HEK293 (cell line): ENCODE results near the gene INF2.

Source experiments
- CTCF ChIA-PET: fragments of 350-600 bp; formaldehyde crosslinking; extraction: SDS; loops from one replicate; lab custom pipeline; 2021; ENCODE audit warnings: antibody characterized with exemption; lab: Yijun Ruan, JAX
- POLR2A ChIA-PET: fragments of 300-600 bp; formaldehyde crosslinking; extraction: SDS; loops from one replicate; lab custom pipeline; 2020; ENCODE audit warnings: antibody characterized with exemption, inconsistent platforms; lab: Yijun Ruan, JAX
- H3K27ac ChIP-seq: fragments of 200-500 bp; sonication (Bioruptor generic); 2 replicates; pipeline ENCODE4 v1.5.1; 2014; ENCODE audit warnings: low read depth, low read length, control low read depth, inconsistent platforms; ENCODE audit errors: extremely low read depth
- H3K36me3 ChIP-seq, 2 experiments: fragments of 200-500 bp in 1 of 2; sonication (Bioruptor generic) in 1 of 2; 1 replicate in 1 of 2; 2 replicates in 1 of 2; pipeline ENCODE4 v1.5.1; 2014 to 2017; ENCODE audit warnings: inconsistent platforms in 2 of 2, low read length in 2 of 2; ENCODE audit not compliant: control insufficient read depth in 2 of 2, insufficient read depth in 1 of 2
- H3K4me1 ChIP-seq: fragments of 200-500 bp; sonication (Bioruptor generic); 2 replicates; pipeline ENCODE4 v1.5.1; 2014; ENCODE audit warnings: mild to moderate bottlenecking, low read length, inconsistent platforms; ENCODE audit not compliant: control insufficient read depth, insufficient read depth
- H3K4me3 ChIP-seq: 2 replicates; pipeline ENCODE4 v1.5.1; 2011; ENCODE audit warnings: low read depth, mild to moderate bottlenecking, control low read depth, low read length, moderate library complexity
- H3K9me3 ChIP-seq: fragments of 200-500 bp; sonication (Bioruptor generic); 2 replicates; pipeline ENCODE4 v1.5.1; 2014; ENCODE audit warnings: low read depth, low read length, inconsistent platforms; ENCODE audit not compliant: control insufficient read depth, insufficient read depth
- EGR2 ChIP-seq: fragments of 450-650 bp; formaldehyde crosslinking; IDR thresholded peaks from 2 replicates; pipeline ENCODE4 v1.5.1; 2016; ENCODE audit warnings: low read depth, missing biosample characterization, missing genetic modification characterization
- FEZF1 ChIP-seq: fragments of 450-650 bp; formaldehyde crosslinking; IDR thresholded peaks from 2 replicates; pipeline ENCODE4 v1.5.1; 2016; ENCODE audit warnings: missing biosample characterization, missing genetic modification characterization
- GLIS1 ChIP-seq: fragments of 450-650 bp; formaldehyde crosslinking; IDR thresholded peaks from 2 replicates; pipeline ENCODE4 v1.5.1; 2016; ENCODE audit warnings: missing biosample characterization, missing genetic modification characterization
- GLIS2 ChIP-seq: fragments of 450-650 bp; formaldehyde crosslinking; IDR thresholded peaks from 2 replicates; pipeline ENCODE4 v1.5.1; 2016; ENCODE audit warnings: missing biosample characterization, missing genetic modification characterization
- KLF10 ChIP-seq: fragments of 450-650 bp; IDR thresholded peaks from 2 replicates; pipeline ENCODE4 v1.5.1; 2018; ENCODE audit warnings: missing biosample characterization, mild to moderate bottlenecking, missing genetic modification characterization
- KLF17 ChIP-seq: fragments of 450-650 bp; formaldehyde crosslinking; IDR thresholded peaks from 2 replicates; pipeline ENCODE4 v1.5.1; 2016; ENCODE audit warnings: missing biosample characterization, missing genetic modification characterization
- KLF9 ChIP-seq: fragments of 450-650 bp; formaldehyde crosslinking; IDR thresholded peaks from 2 replicates; pipeline ENCODE4 v1.5.1; 2016; ENCODE audit warnings: missing biosample characterization, missing genetic modification characterization, low read depth
- SP2 ChIP-seq: fragments of 450-650 bp; formaldehyde crosslinking; IDR thresholded peaks from 2 replicates; pipeline ENCODE4 v1.5.1; 2016; ENCODE audit warnings: missing biosample characterization, missing genetic modification characterization
- ZBTB10 ChIP-seq: fragments of 450-650 bp; formaldehyde crosslinking; IDR thresholded peaks from 2 replicates; pipeline ENCODE4 v1.5.1; 2016; ENCODE audit warnings: missing biosample characterization, missing genetic modification characterization
- ZBTB17 ChIP-seq: fragments of 450-650 bp; formaldehyde crosslinking; IDR thresholded peaks from 2 replicates; pipeline ENCODE4 v1.5.1; 2016; ENCODE audit warnings: missing biosample characterization, missing genetic modification characterization
- ZBTB21 ChIP-seq: fragments of 450-650 bp; formaldehyde crosslinking; IDR thresholded peaks from 2 replicates; pipeline ENCODE4 v1.5.1; 2017; ENCODE audit warnings: missing biosample characterization, missing genetic modification characterization
- ZBTB48 ChIP-seq: fragments of 450-650 bp; formaldehyde crosslinking; IDR thresholded peaks from 2 replicates; pipeline ENCODE4 v1.5.1; 2016; ENCODE audit warnings: missing biosample characterization, missing genetic modification characterization
- ZFHX2 ChIP-seq: fragments of 450-650 bp; formaldehyde crosslinking; conservative IDR thresholded peaks from 2 replicates; pipeline ENCODE4 v1.5.1; 2016; ENCODE audit warnings: missing biosample characterization, missing genetic modification characterization
- ZNF175 ChIP-seq: fragments of 450-650 bp; formaldehyde crosslinking; IDR thresholded peaks from 2 replicates; pipeline ENCODE4 v1.5.1; 2016; ENCODE audit warnings: missing biosample characterization, missing genetic modification characterization
- ZNF274 ChIP-seq, 2 experiments: fragments of 200-500 bp in 1 of 2; fragments of 450-650 bp in 1 of 2; sonication (Bioruptor generic) in 1 of 2; formaldehyde crosslinking in 1 of 2; IDR thresholded peaks; 2 replicates each; pipeline versions ENCODE4 v1.5.1 to v1.6.1; 2014 to 2016; ENCODE audit warnings: borderline replicate concordance in 1 of 2, inconsistent platforms in 1 of 2, low read length in 1 of 2, missing biosample characterization in 1 of 2, missing genetic modification characterization in 1 of 2
- ZNF335 ChIP-seq: fragments of 450-650 bp; formaldehyde crosslinking; conservative IDR thresholded peaks from 2 replicates; pipeline ENCODE4 v1.5.1; 2016; ENCODE audit warnings: missing biosample characterization, missing genetic modification characterization
- ZNF391 ChIP-seq: fragments of 450-650 bp; formaldehyde crosslinking; IDR thresholded peaks from 2 replicates; pipeline ENCODE4 v1.5.1; 2016; ENCODE audit warnings: low read depth, missing biosample characterization, missing genetic modification characterization, borderline replicate concordance
- ZNF398 ChIP-seq: fragments of 450-650 bp; formaldehyde crosslinking; IDR thresholded peaks from 2 replicates; pipeline ENCODE4 v1.5.1; 2017; ENCODE audit warnings: missing biosample characterization, missing genetic modification characterization
- ZXDB ChIP-seq: fragments of 450-650 bp; formaldehyde crosslinking; IDR thresholded peaks from 2 replicates; pipeline ENCODE4 v1.5.1; 2016; ENCODE audit warnings: missing biosample characterization, missing genetic modification characterization
- TF ChIP-seq, protein P1 (sequence below): fragments of 450-650 bp; formaldehyde crosslinking; IDR thresholded peaks from 2 replicates; pipeline ENCODE4 v1.5.1; 2016; ENCODE audit warnings: missing biosample characterization, missing genetic modification characterization
- TF ChIP-seq, protein P2 (sequence below): sonication (generic); formaldehyde crosslinking; IDR thresholded peaks from 2 replicates; pipeline ENCODE4 v1.8.1; 2022; ENCODE audit warnings: mild to moderate bottlenecking, moderate library complexity, missing genetic modification reagents
- TF ChIP-seq, protein P3 (sequence below): fragments of 450-650 bp; formaldehyde crosslinking; IDR thresholded peaks from 2 replicates; pipeline ENCODE4 v1.5.1; 2016; ENCODE audit warnings: missing biosample characterization, missing genetic modification characterization

INF2 gene

GRCh38 chr14:104689109-104689880, at the start of gene INF2:
Gene INF2 (plus strand): TSS chr14:104689618. CDS start chr14:104701366, 11,748 bp downstream.
- Histone ChIP-seq H3K4me1 (no peaks in the 10 kb centered on the region; the same call in 1 of the 2 replicates), H3K4me3 (peak within 1 kb of the TSS; percentile 85), H3K36me3 (peaks cover 0 to 28% of the 10 kb centered on the region in 2 experiments; a peak in 1 of 3 replicates), H3K9me3 (no peaks in the 10 kb centered on the region), H3K27ac (peak within 1 kb of the TSS; percentile 69; the same call in 1 of the 2 replicates)
- CTCF ChIA-PET: no interaction called here
- POLR2A ChIA-PET: interaction anchor here (0.6 kb wide), 1 partner anchor 897 kb away, joined by 12 read pairs; no protein-coding TSS in a partner anchor
- peak; percentile 95 for TF ChIP-seq GLIS2 (tag by site-specific recombination)
- no peak for TF ChIP-seq ZNF175 (tag by site-specific recombination)
- peak; percentile 84 for TF ChIP-seq ZBTB17 (tag by site-specific recombination)
- TF ChIP-seq GLIS1 (tag by site-specific recombination): peak; percentile 46; the same call in 1 of the 2 replicates
- TF ChIP-seq KLF17 (tag by site-specific recombination): 0 out of 2 replicates have a peak, but pooled peaks have one; percentile 11
- peak; percentile 57; the same call in 1 of the 2 replicates for TF ChIP-seq KLF10
- TF ChIP-seq ZNF274 (IDR thresholded peaks at IDR 0.05; ENCODE audit: low read length): no peak
- TF ChIP-seq ZNF274 (tag by site-specific recombination; IDR thresholded peaks at IDR 0.05; ENCODE audit: borderline replicate concordance): no peak
- TF ChIP-seq, protein P1, sequence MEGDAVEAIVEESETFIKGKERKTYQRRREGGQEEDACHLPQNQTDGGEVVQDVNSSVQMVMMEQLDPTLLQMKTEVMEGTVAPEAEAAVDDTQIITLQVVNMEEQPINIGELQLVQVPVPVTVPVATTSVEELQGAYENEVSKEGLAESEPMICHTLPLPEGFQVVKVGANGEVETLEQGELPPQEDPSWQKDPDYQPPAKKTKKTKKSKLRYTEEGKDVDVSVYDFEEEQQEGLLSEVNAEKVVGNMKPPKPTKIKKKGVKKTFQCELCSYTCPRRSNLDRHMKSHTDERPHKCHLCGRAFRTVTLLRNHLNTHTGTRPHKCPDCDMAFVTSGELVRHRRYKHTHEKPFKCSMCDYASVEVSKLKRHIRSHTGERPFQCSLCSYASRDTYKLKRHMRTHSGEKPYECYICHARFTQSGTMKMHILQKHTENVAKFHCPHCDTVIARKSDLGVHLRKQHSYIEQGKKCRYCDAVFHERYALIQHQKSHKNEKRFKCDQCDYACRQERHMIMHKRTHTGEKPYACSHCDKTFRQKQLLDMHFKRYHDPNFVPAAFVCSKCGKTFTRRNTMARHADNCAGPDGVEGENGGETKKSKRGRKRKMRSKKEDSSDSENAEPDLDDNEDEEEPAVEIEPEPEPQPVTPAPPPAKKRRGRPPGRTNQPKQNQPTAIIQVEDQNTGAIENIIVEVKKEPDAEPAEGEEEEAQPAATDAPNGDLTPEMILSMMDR (tag by site-specific recombination): no peak
- TF ChIP-seq, protein P2, sequence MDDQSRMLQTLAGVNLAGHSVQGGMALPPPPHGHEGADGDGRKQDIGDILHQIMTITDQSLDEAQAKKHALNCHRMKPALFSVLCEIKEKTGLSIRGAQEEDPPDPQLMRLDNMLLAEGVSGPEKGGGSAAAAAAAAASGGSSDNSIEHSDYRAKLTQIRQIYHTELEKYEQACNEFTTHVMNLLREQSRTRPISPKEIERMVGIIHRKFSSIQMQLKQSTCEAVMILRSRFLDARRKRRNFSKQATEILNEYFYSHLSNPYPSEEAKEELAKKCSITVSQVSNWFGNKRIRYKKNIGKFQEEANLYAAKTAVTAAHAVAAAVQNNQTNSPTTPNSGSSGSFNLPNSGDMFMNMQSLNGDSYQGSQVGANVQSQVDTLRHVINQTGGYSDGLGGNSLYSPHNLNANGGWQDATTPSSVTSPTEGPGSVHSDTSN (CRISPR knock-in tag): 0 out of 2 replicates have a peak, but pooled peaks have one; percentile 21
- TF ChIP-seq ZNF391 (tag by site-specific recombination): no peak
- TF ChIP-seq ZNF398 (tag by site-specific recombination): peak; percentile 80
- TF ChIP-seq, protein P3, sequence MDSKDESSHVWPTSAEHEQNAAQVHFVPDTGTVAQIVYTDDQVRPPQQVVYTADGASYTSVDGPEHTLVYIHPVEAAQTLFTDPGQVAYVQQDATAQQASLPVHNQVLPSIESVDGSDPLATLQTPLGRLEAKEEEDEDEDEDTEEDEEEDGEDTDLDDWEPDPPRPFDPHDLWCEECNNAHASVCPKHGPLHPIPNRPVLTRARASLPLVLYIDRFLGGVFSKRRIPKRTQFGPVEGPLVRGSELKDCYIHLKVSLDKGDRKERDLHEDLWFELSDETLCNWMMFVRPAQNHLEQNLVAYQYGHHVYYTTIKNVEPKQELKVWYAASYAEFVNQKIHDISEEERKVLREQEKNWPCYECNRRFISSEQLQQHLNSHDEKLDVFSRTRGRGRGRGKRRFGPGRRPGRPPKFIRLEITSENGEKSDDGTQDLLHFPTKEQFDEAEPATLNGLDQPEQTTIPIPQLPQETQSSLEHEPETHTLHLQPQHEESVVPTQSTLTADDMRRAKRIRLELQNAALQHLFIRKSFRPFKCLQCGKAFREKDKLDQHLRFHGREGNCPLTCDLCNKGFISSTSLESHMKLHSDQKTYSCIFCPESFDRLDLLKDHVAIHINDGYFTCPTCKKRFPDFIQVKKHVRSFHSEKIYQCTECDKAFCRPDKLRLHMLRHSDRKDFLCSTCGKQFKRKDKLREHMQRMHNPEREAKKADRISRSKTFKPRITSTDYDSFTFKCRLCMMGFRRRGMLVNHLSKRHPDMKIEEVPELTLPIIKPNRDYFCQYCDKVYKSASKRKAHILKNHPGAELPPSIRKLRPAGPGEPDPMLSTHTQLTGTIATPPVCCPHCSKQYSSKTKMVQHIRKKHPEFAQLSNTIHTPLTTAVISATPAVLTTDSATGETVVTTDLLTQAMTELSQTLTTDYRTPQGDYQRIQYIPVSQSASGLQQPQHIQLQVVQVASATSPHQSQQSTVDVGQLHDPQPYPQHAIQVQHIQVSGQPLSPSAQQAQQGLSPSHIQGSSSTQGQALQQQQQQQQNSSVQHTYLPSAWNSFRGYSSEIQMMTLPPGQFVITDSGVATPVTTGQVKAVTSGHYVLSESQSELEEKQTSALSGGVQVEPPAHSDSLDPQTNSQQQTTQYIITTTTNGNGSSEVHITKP (tag by site-specific recombination): peak; percentile 99
- TF ChIP-seq SP2: peak; percentile 71
- TF ChIP-seq ZFHX2: peak; percentile 99
- TF ChIP-seq ZNF335 (tag by site-specific recombination): peak; percentile 32
- TF ChIP-seq FEZF1 (tag by site-specific recombination): no peak
- TF ChIP-seq ZBTB10: 0 out of 2 replicates have a peak, but pooled peaks have one; percentile 17
- 0 out of 2 replicates have a peak, but pooled peaks have one; percentile 7 for TF ChIP-seq ZXDB
- peak; percentile 72; the same call in 1 of the 2 replicates for TF ChIP-seq KLF9
- no peak for TF ChIP-seq ZBTB21 (tag by site-specific recombination)
- TF ChIP-seq ZBTB48 (tag by site-specific recombination): peak; percentile 90
- TF ChIP-seq EGR2: peak; percentile 97
